OCI-M2 (cell line): ENCODE data around the gene MEGF11.

Experiments
- DNase-seq: peaks from one replicate; lab custom pipeline; 2025; ENCODE audit not compliant: unreplicated experiment; lab: John Stamatoyannopoulos, UW

The MEGF11 gene

GRCh38 chr15:65925338-65925737 is 328.2 kb downstream of the MEGF11 start:
- DNase-seq: no peak

- no peak for DNase-seq
These were observed 329.5 kb downstream of the MEGF11 start for GRCh38 chr15:65924004-65924403.

- no peak for DNase-seq
These were observed 330.3 kb downstream of the MEGF11 start for GRCh38 chr15:65923264-65923663.

- no peak for DNase-seq
These were observed 330.9 kb downstream of the MEGF11 start for GRCh38 chr15:65922621-65923020.

GRCh38 chr15:65921780-65922179 is 331.8 kb downstream of the MEGF11 start:
- no peak for DNase-seq

- DNase-seq: no peak
These were observed 332.7 kb downstream of the MEGF11 start for GRCh38 chr15:65920825-65921309.

GRCh38 chr15:65920121-65920520 is 333.4 kb downstream of the MEGF11 start:
- no peak for DNase-seq

GRCh38 chr15:65919353-65919752 is 334.2 kb downstream of the MEGF11 start:
- no peak for DNase-seq

GRCh38 chr15:65918945-65919344 is 334.6 kb downstream of the MEGF11 start:
- no peak for DNase-seq

GRCh38 chr15:65918357-65918920 is 335.1 kb downstream of the MEGF11 start:
- DNase-seq: no peak

- DNase-seq: no peak
These were observed 335.6 kb downstream of the MEGF11 start for GRCh38 chr15:65917936-65918335.

GRCh38 chr15:65917407-65917756 is 336.2 kb downstream of the MEGF11 start:
- no peak for DNase-seq

GRCh38 chr15:65916664-65917406 is 336.7 kb downstream of the MEGF11 start:
- no peak for DNase-seq

- DNase-seq: no peak
These were observed 337.4 kb downstream of the MEGF11 start for GRCh38 chr15:65916041-65916663.

GRCh38 chr15:65914981-65915925 is 338.3 kb downstream of the MEGF11 start:
- DNase-seq: no peak

- DNase-seq: no peak
These were observed 339.2 kb downstream of the MEGF11 start for GRCh38 chr15:65914386-65914785.

GRCh38 chr15:65913631-65914199 is 339.8 kb downstream of the MEGF11 start:
- DNase-seq: no peak

GRCh38 chr15:65912235-65912634 is 341.3 kb downstream of the MEGF11 start:
- no peak for DNase-seq

GRCh38 chr15:65910341-65910740 is 343.2 kb downstream of the MEGF11 start:
- DNase-seq: no peak

GRCh38 chr15:65909831-65910230 is 343.7 kb downstream of the MEGF11 start:
- DNase-seq: no peak

GRCh38 chr15:65908876-65909275 is 344.7 kb downstream of the MEGF11 start:
- no peak for DNase-seq
